Neutrophil (primary cell): ENCODE measurements around the gene SDK2.

Experiments
- H3K27ac ChIP-seq: fragments of 200-600 bp; sonication (generic); 2 replicates; pipeline ENCODE4 v1.5.1; 2016; ENCODE audit warnings: mild to moderate bottlenecking, moderate library complexity
- H3K27me3 ChIP-seq: fragments of 200-600 bp; sonication (generic); 2 replicates; pipeline ENCODE4 v1.6.0; 2016; ENCODE audit warnings: mild to moderate bottlenecking
- H3K36me3 ChIP-seq: fragments of 200-600 bp; sonication (generic); 2 replicates; pipeline ENCODE4 v1.5.1; 2017
- H3K4me1 ChIP-seq, 2 experiments: fragments of 200-600 bp in 1 of 2; sonication (generic) in 1 of 2; 1 replicate in 1 of 2; 2 replicates in 1 of 2; pipeline versions ENCODE4 v1.5.1 to v1.6.1; 2013 to 2016; ENCODE audit warnings: low read depth in 1 of 2, low read length in 1 of 2, mild to moderate bottlenecking in 1 of 2, moderate library complexity in 1 of 2; ENCODE audit not compliant: control insufficient read depth in 1 of 2, insufficient read depth in 1 of 2
- H3K4me3 ChIP-seq, 2 experiments: fragments of 200-600 bp in 1 of 2; sonication (generic) in 1 of 2; 1 replicate in 1 of 2; 2 replicates in 1 of 2; pipeline ENCODE4 v1.5.1; 2013 to 2016; ENCODE audit warnings: low read depth in 1 of 2, low read length in 1 of 2, mild to moderate bottlenecking in 1 of 2, moderate library complexity in 1 of 2
- H3K9me3 ChIP-seq: fragments of 200-600 bp; sonication (generic); 2 replicates; pipeline ENCODE4 v1.5.1; 2016
- CTCF ChIP-seq: fragments of 200-600 bp; sonication (generic); IDR thresholded peaks from 2 replicates; pipeline ENCODE4 v1.5.1; 2016; ENCODE audit warnings: antibody characterized with exemption

SDK2 gene

GRCh38 chr17:73516431-73516830, 127.8 kb downstream of the SDK2 start:
- Histone ChIP-seq H3K36me3 (no peaks in the 10 kb centered on the region), H3K27me3 (no peaks in the 10 kb centered on the region), H3K9me3 (no peaks in the 10 kb centered on the region), H3K4me1 (no peaks in the 10 kb centered on the region), H3K27ac (no peak overlapping the region), H3K4me3 (no peak overlapping the region)
- TF ChIP-seq CTCF = no peak

GRCh38 chr17:73514146-73514863, 129.9 kb downstream of the SDK2 start:
- no peak for TF ChIP-seq CTCF
- no peaks in the 10 kb centered on the region for H3K4me1 ChIP-seq
- H3K27me3 ChIP-seq = no peaks in the 10 kb centered on the region
- H3K27ac ChIP-seq = no peak overlapping the region
- H3K36me3 ChIP-seq = no peaks in the 10 kb centered on the region
- H3K4me3 ChIP-seq = no peak overlapping the region
- H3K9me3 ChIP-seq = no peaks in the 10 kb centered on the region

DNA sequence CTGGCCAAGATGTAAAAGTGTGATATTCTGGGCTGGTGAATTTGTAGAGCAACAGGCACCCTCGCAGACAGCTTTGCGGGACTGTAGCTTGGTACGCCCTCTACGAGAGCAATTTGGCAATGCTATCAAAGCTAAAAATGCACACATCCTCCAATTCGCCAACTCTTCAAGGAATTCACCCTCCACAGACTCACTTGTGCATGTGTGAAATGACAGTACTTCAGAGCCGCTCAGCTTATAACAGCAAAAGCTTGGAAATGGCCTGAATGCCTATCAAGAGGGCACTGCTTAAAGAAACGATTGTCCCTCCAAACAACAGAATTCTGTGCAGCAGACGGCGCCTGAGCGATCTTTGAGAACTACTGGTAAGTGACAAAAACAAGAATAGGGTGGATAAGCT, 130.8 kb downstream of the SDK2 start:
- no peak overlapping the region for H3K27ac ChIP-seq
- no peak overlapping the region for H3K4me3 ChIP-seq
- H3K4me1 ChIP-seq = peaks cover 0 to 7% of the 10 kb centered on the region in 2 experiments
- H3K36me3 ChIP-seq = no peaks in the 10 kb centered on the region
- no peaks in the 10 kb centered on the region for H3K27me3 ChIP-seq
- no peaks in the 10 kb centered on the region for H3K9me3 ChIP-seq
- TF ChIP-seq CTCF = no peak

DNA sequence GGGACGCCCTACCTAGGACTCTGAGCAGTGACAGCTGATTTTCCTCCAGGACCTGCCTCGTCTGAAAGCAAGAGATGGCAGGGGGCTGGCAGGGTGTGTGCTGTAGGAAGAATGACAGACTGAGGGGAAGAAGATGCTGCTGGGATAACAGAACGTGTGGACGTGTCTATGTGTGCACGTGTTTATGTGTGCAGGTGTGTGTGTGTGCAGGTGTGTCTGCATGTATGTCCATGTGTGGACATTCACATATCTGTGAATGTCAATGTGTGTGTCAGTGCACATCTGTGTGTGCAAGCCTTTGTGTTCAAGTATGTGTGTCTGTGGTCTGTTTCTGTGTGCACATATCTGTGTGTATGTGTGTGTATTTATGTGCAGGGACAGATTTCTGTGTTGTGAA, 132.5 kb downstream of the SDK2 start:
- Histone ChIP-seq H3K36me3 (no peaks in the 10 kb centered on the region), H3K4me1 (peaks cover 0 to 7% of the 10 kb centered on the region in 2 experiments), H3K27ac (no peak overlapping the region), H3K27me3 (no peaks in the 10 kb centered on the region), H3K4me3 (no peak overlapping the region), H3K9me3 (no peaks in the 10 kb centered on the region)
- no peak for TF ChIP-seq CTCF

DNA sequence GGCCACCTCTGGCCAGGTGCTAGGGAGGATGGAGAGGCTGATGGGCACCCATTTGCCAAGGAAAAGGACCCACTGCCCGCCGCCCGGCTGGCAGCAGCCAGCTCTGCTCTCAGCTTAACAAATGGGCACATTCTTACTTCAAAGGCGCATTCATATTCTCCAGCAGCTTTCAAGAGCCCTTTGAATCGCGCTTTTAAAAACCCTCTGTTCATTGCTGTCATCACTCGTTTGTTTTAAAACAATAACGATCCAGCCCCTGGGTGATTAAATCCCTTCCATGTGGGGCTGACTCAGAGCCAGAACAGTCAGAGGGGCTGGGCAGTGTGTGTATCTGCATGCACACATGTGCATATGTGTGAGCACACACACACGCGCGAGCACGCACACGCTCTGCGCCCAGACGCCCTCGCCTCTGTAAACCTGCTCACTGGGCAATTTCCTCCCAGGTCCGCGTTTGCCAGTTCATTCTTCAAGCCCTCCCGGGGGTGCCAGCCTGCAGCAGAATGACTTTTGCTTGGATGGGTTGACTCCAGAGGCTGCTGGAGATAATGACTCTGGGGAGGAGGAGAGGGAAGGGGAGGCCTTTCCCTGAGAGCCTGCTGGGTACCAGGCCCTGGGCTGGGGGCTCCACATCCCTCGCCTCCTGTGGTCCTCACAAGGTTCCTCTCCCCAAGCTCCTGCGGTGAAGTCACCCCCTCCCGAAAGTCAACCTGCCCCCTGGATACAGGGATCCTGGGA, 133.1 kb downstream of the SDK2 start:
- Histone ChIP-seq H3K9me3 (no peaks in the 10 kb centered on the region), H3K36me3 (no peaks in the 10 kb centered on the region)

More for the DNA sequence above, 133.1 kb downstream of the SDK2 start:
- no peak for TF ChIP-seq CTCF
- H3K27ac ChIP-seq = no peak overlapping the region
- peaks cover 0 to 7% of the 10 kb centered on the region in 2 experiments for H3K4me1 ChIP-seq
- no peak overlapping the region for H3K4me3 ChIP-seq
- no peaks in the 10 kb centered on the region for H3K27me3 ChIP-seq
